Ascending aorta (tissue), 2 donors: ENCODE measurements around the gene GFOD2. TPM values are rescaled to one million over a fixed set of nuclear protein-coding genes. Genes with fewer than 3 reads are reported as not detected.

Source experiments
- DNase-seq, 2 donors: peaks; one replicate each; pipeline ENCODE4 v3.0.0-alpha.2; 2019; ENCODE audit warnings: low spot score in 2 of 2
- H3K27ac ChIP-seq, 2 donors: fragments of 200-600 bp; sonication (generic); one replicate each; pipeline ENCODE4 v1.5.1; 2016 to 2017; ENCODE audit warnings: mild to moderate bottlenecking in 1 of 2
- H3K27me3 ChIP-seq: fragments of 200-600 bp; sonication (generic); one replicate; pipeline ENCODE4 v1.5.1; 2017
- H3K36me3 ChIP-seq, 2 donors: fragments of 200-600 bp; sonication (generic); one replicate each; pipeline ENCODE4 v1.5.1; 2016
- H3K4me1 ChIP-seq, 2 donors: fragments of 200-600 bp; sonication (generic); one replicate each; pipeline ENCODE4 v1.5.1; 2016 to 2017; ENCODE audit warnings: mild to moderate bottlenecking in 1 of 2
- H3K4me3 ChIP-seq, 2 donors: fragments of 200-600 bp; sonication (generic); one replicate each; pipeline ENCODE4 v1.5.1; 2016 to 2017; ENCODE audit warnings: mild to moderate bottlenecking in 1 of 2
- H3K9me3 ChIP-seq, 2 donors: fragments of 200-600 bp; sonication (generic); one replicate each; pipeline ENCODE4 v1.5.1; 2016
- intact Hi-C: fragments of 100-400 bp; cut with DNase I; formaldehyde crosslinking; loops from one replicate; pipeline ENCODE4 v1.15.1; 2023
- total RNA-seq: library from RNA; depleted of rRNA; stranded (reverse); fragments of >200 nt; gene quantifications from one replicate; pipeline ENCODE4 v1.1.0, GENCODE V29; 2016
- TF ChIP-seq, protein P1 (sequence below), 3 experiments: fragments of 200-600 bp in 2 of 3; fragments of 450-650 bp in 1 of 3; sonication (generic) in 2 of 3; IDR thresholded peaks; one replicate each; pipeline ENCODE4 v1.5.1; 2016 to 2019; ENCODE audit warnings: antibody characterized with exemption in 3 of 3, mild to moderate bottlenecking in 1 of 3, moderate library complexity in 1 of 3

GFOD2 gene
- total RNA-seq, 1 donor from 2014 or later, result 43.5 TPM

DNA sequence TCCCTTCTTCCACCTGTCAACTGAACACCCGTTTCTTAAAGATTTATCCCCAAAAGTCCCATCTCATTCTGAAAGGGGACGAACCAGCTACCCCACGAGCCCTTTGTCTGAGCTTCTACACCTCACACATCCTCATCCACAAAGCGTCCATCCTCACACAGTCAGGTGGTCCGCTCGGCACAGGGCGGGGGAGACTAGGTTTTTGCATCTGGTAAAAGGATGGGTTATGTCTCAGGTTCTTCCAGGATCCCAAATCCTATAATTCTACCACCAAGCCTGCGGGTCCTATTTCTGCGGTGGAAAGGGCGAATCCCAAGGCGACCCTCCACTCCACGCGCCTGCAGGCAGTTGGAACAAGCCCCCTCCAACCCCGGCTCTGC, 458 bp downstream of the GFOD2 start:
- Histone ChIP-seq H3K27me3 (no peaks in the 10 kb centered on the region), H3K36me3 (peaks cover 0 to 7% of the 10 kb centered on the region in 2 donors), H3K27ac (peak overlapping the region; percentile 87 to 94), H3K4me1 (peaks cover 0 to 12% of the 10 kb centered on the region in 2 donors), H3K9me3 (no peaks in the 10 kb centered on the region), H3K4me3 (peak overlapping the region; percentile 87 to 99)
- TF ChIP-seq, protein P1, sequence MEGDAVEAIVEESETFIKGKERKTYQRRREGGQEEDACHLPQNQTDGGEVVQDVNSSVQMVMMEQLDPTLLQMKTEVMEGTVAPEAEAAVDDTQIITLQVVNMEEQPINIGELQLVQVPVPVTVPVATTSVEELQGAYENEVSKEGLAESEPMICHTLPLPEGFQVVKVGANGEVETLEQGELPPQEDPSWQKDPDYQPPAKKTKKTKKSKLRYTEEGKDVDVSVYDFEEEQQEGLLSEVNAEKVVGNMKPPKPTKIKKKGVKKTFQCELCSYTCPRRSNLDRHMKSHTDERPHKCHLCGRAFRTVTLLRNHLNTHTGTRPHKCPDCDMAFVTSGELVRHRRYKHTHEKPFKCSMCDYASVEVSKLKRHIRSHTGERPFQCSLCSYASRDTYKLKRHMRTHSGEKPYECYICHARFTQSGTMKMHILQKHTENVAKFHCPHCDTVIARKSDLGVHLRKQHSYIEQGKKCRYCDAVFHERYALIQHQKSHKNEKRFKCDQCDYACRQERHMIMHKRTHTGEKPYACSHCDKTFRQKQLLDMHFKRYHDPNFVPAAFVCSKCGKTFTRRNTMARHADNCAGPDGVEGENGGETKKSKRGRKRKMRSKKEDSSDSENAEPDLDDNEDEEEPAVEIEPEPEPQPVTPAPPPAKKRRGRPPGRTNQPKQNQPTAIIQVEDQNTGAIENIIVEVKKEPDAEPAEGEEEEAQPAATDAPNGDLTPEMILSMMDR (IDR thresholded peaks at IDR 0.05), result no peak
- intact Hi-C loops, result loop anchor here (2.0 kb wide), 5 partner anchors 58 to 238 kb away; partner anchors contain the start of genes ACD, ATP6V0D1, CTCF and PARD6A
- DNase-seq, result no peak

DNA sequence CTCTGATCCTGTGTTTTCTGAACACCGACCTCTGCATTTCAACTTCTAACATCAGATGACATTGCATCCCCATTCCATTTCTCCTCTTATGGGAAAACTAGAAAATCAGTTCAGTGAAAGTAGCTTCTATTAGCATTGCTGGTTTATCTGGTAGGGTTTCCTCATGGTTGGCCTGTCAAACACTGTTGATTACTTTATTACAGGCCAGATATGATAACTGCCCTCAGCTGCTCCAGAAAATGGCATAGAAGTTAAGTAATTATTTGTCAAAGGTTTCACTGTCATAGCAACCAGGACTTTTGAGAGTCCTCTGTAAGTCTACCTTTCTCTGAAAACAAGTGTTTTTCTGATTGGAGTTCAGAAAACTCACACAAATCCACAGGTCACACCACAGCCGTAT, 3.0 kb downstream of the GFOD2 start:
- H3K36me3 ChIP-seq, result no peaks in the 10 kb centered on the region
- intact Hi-C loops, result no loop called here
- H3K9me3 ChIP-seq, result no peaks in the 10 kb centered on the region
- DNase-seq, result no peak
- H3K4me1 ChIP-seq, result peaks cover 0 to 12% of the 10 kb centered on the region in 2 donors
- H3K27ac ChIP-seq, result no peak overlapping the region
- TF ChIP-seq, protein P1 (IDR thresholded peaks at IDR 0.05), result no peak
- no peaks in the 10 kb centered on the region for H3K27me3 ChIP-seq
- H3K4me3 ChIP-seq, result no peak overlapping the region

DNA sequence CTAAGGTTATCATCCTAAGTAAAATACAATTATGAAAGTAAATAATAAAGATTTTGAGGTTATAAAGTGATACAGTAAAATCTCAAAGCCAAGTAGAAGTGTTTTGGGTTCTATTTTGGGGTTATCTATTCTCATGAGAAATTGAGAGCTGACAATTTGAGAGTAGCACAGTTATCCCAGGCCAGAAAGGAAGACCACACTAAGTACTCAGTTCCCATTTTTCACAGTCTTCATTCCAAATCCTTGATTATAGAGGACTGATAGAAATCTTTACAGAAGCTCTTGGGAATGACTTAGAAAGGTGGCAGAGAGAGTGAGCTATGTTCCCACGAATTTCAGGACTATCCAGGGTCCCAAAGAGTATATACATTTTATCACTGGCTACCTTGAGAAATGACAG, 4.6 kb downstream of the GFOD2 start:
- Histone ChIP-seq H3K9me3 (no peaks in the 10 kb centered on the region), H3K27ac (no peak overlapping the region), H3K4me3 (no peak overlapping the region), H3K36me3 (no peaks in the 10 kb centered on the region), H3K4me1 (peaks cover 0 to 7% of the 10 kb centered on the region in 2 donors), H3K27me3 (no peaks in the 10 kb centered on the region)
- TF ChIP-seq, protein P1 (IDR thresholded peaks at IDR 0.05), result no peak
- no peak for DNase-seq
- intact Hi-C loops, result no loop called here

DNA sequence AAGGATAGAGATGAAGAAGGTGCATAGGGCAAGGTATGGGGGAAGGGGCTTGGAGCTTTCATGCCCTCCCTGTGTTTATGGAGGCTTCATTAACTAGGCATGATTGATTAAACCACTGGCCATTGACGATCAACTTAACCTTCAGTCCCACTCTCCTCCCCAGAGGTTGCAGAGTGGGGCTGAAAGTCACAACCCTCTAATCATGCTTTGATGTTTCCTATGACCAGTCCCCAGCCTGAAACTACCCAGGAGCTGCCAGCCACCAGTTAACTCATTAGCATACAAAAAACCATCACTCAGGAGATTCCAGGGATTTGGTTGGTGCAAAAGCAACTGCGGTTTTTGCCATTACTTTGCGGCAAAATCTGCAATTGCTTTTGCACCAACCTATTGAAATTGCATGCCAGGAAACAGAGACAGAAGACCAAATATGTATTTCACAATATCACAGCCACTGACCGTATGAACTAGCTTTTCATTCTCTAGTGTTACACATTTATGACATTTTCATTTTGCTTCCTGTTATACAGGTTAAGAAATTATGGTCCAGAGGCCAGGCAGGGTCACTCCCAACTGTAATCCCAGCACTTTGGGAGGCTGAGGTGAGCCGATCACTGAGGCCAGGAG, 5.4 kb downstream of the GFOD2 start:
- Histone ChIP-seq H3K9me3 (no peaks in the 10 kb centered on the region), H3K4me1 (peaks cover 0 to 7% of the 10 kb centered on the region in 2 donors), H3K36me3 (no peaks in the 10 kb centered on the region), H3K4me3 (no peak overlapping the region), H3K27ac (no peak overlapping the region), H3K27me3 (no peaks in the 10 kb centered on the region)
- TF ChIP-seq, protein P1 (IDR thresholded peaks at IDR 0.05), result no peak
- intact Hi-C loops, result no loop called here
- DNase-seq, result no peak

DNA sequence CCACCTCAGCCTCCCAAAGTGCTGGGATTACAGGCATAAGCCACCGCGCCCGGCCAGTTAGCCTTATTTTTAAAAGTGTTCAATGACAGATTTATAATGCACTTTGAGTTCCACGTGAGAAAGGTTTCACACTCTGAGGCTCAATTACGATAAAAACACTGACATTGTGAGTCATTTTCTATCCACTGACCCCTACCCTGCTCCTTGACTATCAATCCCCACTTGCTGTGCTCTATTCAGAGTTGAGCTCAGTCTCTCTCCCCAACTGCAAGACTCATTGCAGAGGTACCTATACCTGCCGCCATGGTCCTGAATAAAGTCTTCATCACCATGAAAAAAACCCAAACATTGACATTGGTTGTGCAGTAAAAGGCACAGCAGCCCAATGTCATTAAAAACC, 8.5 kb downstream of the GFOD2 start:
- Histone ChIP-seq H3K4me1 (no peaks in the 10 kb centered on the region), H3K27me3 (no peaks in the 10 kb centered on the region), H3K36me3 (no peaks in the 10 kb centered on the region), H3K9me3 (no peaks in the 10 kb centered on the region), H3K27ac (no peak overlapping the region), H3K4me3 (no peak overlapping the region)
- TF ChIP-seq, protein P1 (IDR thresholded peaks at IDR 0.05), result no peak
- intact Hi-C loops, result no loop called here
- no peak for DNase-seq

DNA sequence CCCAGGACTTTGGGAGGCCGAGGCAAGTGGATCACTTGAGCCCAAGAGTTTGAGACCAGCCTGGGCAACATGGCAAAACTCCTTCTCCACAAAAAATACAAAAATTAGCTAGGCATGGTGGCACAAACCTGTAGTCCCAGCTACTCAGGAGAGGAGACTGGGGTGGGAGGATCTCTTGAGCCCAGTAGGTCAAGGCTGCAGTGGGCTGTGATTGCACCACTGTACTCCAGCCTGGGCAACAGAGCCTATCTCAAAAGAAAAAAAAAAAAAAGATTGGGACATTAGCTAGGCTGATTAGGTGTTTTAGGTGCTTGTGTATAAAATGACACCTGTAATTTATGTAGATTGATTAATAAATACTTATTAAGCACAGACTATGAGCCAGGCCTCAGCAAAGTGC, 10.1 kb downstream of the GFOD2 start:
- Histone ChIP-seq H3K36me3 (no peaks in the 10 kb centered on the region), H3K4me1 (no peaks in the 10 kb centered on the region), H3K27ac (no peak overlapping the region), H3K9me3 (no peaks in the 10 kb centered on the region), H3K4me3 (no peak overlapping the region), H3K27me3 (no peaks in the 10 kb centered on the region)
- DNase-seq, result no peak
- TF ChIP-seq, protein P1 (IDR thresholded peaks at IDR 0.05), result no peak
- intact Hi-C loops, result no loop called here
